Ovary (tissue), 9 donors: Measurements from ENCODE around the gene RXFP4. TPM values are rescaled to one million over a fixed set of nuclear protein-coding genes. Genes with fewer than 3 reads are reported as not detected.

ENCODE experiments used
- DNase-seq, 5 donors: peaks; one replicate each; pipeline ENCODE4 v3.0.0-alpha.2; 2019 to 2020
- H3K27ac ChIP-seq, 2 donors: fragments of 200-600 bp; one replicate each; pipeline versions ENCODE4 v1.5.1 to v1.8.0; 2019 to 2022
- H3K27me3 ChIP-seq: fragments of 200-600 bp; one replicate; pipeline ENCODE4 v1.8.0; 2022
- H3K36me3 ChIP-seq: fragments of 200-600 bp; sonication (generic); one replicate; pipeline ENCODE4 v1.5.1; 2019
- H3K4me1 ChIP-seq: one replicate; pipeline ENCODE4 v1.8.1; 2013; ENCODE audit warnings: mild to moderate bottlenecking, moderate library complexity; ENCODE audit not compliant: insufficient read depth
- H3K4me3 ChIP-seq: fragments of 200-600 bp; sonication (generic); one replicate; pipeline ENCODE4 v1.5.1; 2017
- H3K9me3 ChIP-seq, 2 donors: fragments of 200-600 bp in 1 of 2; sonication (generic) in 1 of 2; one replicate each; pipeline versions ENCODE4 v1.5.1 to v1.8.1; 2013 to 2019; ENCODE audit warnings: mild to moderate bottlenecking in 1 of 2, moderate library complexity in 1 of 2
- CTCF ChIP-seq, 3 donors: fragments of 450-650 bp in 2 of 3; fragments of 200-600 bp in 1 of 3; IDR thresholded peaks; one replicate each; pipeline versions ENCODE4 v1.5.1 to v1.8.0; 2016 to 2022; ENCODE audit warnings: antibody characterized with exemption in 3 of 3, mild to moderate bottlenecking in 1 of 3
- EP300 ChIP-seq: sonication (generic); formaldehyde crosslinking; IDR thresholded peaks from one replicate; pipeline ENCODE4 v1.6.1; 2017; ENCODE audit warnings: antibody characterized with exemption
- POLR2A ChIP-seq: fragments of 450-650 bp; IDR thresholded peaks from one replicate; pipeline ENCODE4 v1.6.1; 2017; ENCODE audit warnings: antibody characterized with exemption, mild to moderate bottlenecking, moderate library complexity
- WGBS, 3 donors: extraction: QIAGEN DNeasy Blood & Tissue Kit in 1 of 3; methylation state at CpG; one replicate each; pipeline versions ENCODE4 v1.1.5 to v1.1.7; 2013 to 2017; 5-methylcytosine and 5-hydroxymethylcytosine counted together
- intact Hi-C, 4 donors: fragments of 100-400 bp; cut with DNase I; formaldehyde crosslinking; loops; one replicate each; pipeline versions ENCODE4 v1.11.0 to v1.15.1; 2022 to 2023
- polyA plus RNA-seq, 2 donors: library from polyadenylated mRNA; stranded (reverse); fragments of 200-250 nt in 1 of 2; fragments of 350-450 nt in 1 of 2; fragmentation: Illumina TruSeq in 1 of 2; extraction: RNeasy Lipid Tissue Mini Kit (QIAGEN cat#74804) in 1 of 2; gene quantifications; one replicate each; pipeline ENCODE4 v1.2.3, GENCODE V29; 2013 to 2014
- total RNA-seq, 7 donors: library from RNA; depleted of rRNA in 2 of 7; stranded (reverse); fragments of >200 nt in 2 of 7; fragmentation: NEBNext Ultra II Directional in 3 of 7; extraction: Animal tissue kit (Norgen Biotek cat#: 25700) in 3 of 7; gene quantifications; one replicate each; pipeline versions ENCODE4 v1.1.0 to v1.2.4, GENCODE V29; 2016 to 2023
- donor health status: DM: no; HTN: no; CAD: no; lungs with moderate emphysema.
- donor health status: DM: no; HTN: no; CAD: no.
- donor health status: Bipolar disorder and iron deficiency.
- donor health status: DM: yes; HTN: yes; CAD: no.
- donor health status: DM: no; HTN: no; CAD: no.
- donor health status: DM: yes; HTN: yes; CAD: no.

RXFP4 gene
- total and polyA plus RNA-seq, 9 donors: not detected

GRCh38 chr1:155897746-155898145, 43.7 kb upstream of the RXFP4 start:
- no peak overlapping the region for H3K27ac ChIP-seq
- intact Hi-C loops: no loop called here
- TF ChIP-seq CTCF (IDR thresholded peaks at IDR 0.05) (no peak), EP300 (no peak), POLR2A (no peak)
- H3K4me3 ChIP-seq: no peak overlapping the region
- no peaks in the 10 kb centered on the region for H3K27me3 ChIP-seq
- 85 to 96% (median 96%) methylated on average over 1 of the region's 1 CpG for WGBS, 3 donors
- H3K9me3 ChIP-seq: no peaks in the 10 kb centered on the region
- no peaks in the 10 kb centered on the region for H3K36me3 ChIP-seq
- no peaks in the 10 kb centered on the region for H3K4me1 ChIP-seq
- no peak for DNase-seq

GRCh38 chr1:155898888-155899287, 42.5 kb upstream of the RXFP4 start:
- intact Hi-C loops: no loop called here
- no peak for DNase-seq
- H3K27me3 ChIP-seq: no peaks in the 10 kb centered on the region

GRCh38 chr1:155899683-155900082, 41.8 kb upstream of the RXFP4 start:
- H3K27ac ChIP-seq: no peak overlapping the region
- no peak overlapping the region for H3K4me3 ChIP-seq
- TF ChIP-seq EP300 (no peak), CTCF (IDR thresholded peaks at IDR 0.05) (no peak), POLR2A (no peak)
- intact Hi-C loops: no loop called here
- H3K4me1 ChIP-seq: no peaks in the 10 kb centered on the region
- WGBS, 3 donors: 91 to 95% (median 94%) methylated on average over 2 of the region's 2 CpGs
- no peaks in the 10 kb centered on the region for H3K36me3 ChIP-seq
- DNase-seq: no peak
- no peaks in the 10 kb centered on the region for H3K9me3 ChIP-seq
- no peaks in the 10 kb centered on the region for H3K27me3 ChIP-seq

More at GRCh38 chr1:155898888-155899287, 42.5 kb upstream of the RXFP4 start:
- H3K27ac ChIP-seq: no peak overlapping the region
- no peaks in the 10 kb centered on the region for H3K36me3 ChIP-seq
- no peak overlapping the region for H3K4me3 ChIP-seq
- no peaks in the 10 kb centered on the region for H3K4me1 ChIP-seq
- H3K9me3 ChIP-seq: no peaks in the 10 kb centered on the region
- 54 to 71% (median 60%) methylated on average over 2 of the region's 2 CpGs for WGBS, 3 donors
- TF ChIP-seq CTCF (IDR thresholded peaks at IDR 0.05): no peak
- no peak for TF ChIP-seq POLR2A
- TF ChIP-seq EP300: no peak

- no peaks in the 10 kb centered on the region for H3K9me3 ChIP-seq
- no peak for DNase-seq
- H3K36me3 ChIP-seq: no peaks in the 10 kb centered on the region
- intact Hi-C loops: no loop called here
- H3K27me3 ChIP-seq: no peaks in the 10 kb centered on the region
- TF ChIP-seq POLR2A (no peak), CTCF (IDR thresholded peaks at IDR 0.05) (no peak), EP300 (no peak)
- no peak overlapping the region for H3K4me3 ChIP-seq
- WGBS, 3 donors: 63 to 79% (median 67%) methylated on average over 4 of the region's 4 CpGs
- no peak overlapping the region for H3K27ac ChIP-seq
- no peaks in the 10 kb centered on the region for H3K4me1 ChIP-seq
These were observed 41.3 kb upstream of the RXFP4 start for GRCh38 chr1:155900161-155900560.
